Activated CD4-positive, alpha-beta T cell treated with anti-CD3 and anti-CD28 coated beads, Interleukin-2, amount 50 U/mL, for 48 hours (primary cell): ENCODE measurements around the gene RTKN.
"Not testable (repeated sequence)": the region's sequence is repeated elsewhere in the genome, so short reads cannot be mapped to it uniquely, and the experiment has no call there.

Experiments
- DNase-seq, 2 experiments: peaks; one replicate each; pipeline ENCODE4 v3.0.0-alpha.2; 2020

The RTKN gene

DNA sequence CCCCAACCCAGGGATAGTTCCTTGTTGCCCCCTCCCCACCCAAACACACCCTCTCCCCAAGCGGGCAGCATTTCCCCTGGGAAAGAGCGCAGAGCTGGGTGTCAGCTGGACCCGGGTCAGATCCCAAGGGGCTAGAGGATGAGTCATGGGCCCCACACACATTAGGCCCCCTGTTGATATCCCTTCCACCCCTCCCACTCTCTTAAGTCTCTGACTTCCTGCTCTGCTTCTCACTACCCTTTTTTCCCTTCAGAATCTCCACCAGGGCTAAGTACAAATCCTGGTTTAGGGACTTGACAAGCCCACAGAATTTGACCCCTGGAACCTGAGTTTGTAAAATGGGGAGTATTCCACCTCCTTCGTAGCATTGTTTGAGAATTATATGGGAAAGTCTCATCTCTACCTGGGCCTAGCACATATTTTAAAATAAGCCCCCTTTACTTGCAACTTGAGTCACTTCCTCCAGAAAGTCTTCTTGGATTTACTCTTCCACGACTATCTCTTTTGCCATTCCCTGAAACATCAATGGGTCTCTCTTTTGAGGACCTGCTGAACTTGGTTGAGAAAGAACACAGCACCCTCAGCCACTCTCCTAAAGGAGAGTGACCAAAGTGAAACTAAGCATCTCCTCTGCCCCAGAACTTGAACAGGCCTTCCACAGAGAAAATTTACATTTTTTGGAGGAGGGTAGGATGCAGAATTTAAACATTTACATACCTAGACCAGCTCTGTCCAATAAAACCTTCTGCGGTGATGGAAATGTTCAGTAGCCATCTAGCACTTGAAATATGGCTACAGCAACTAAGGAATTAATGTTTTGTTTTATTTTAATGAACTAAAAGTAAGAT is 4.7 kb downstream of the RTKN start:
- no peak for DNase-seq

DNA sequence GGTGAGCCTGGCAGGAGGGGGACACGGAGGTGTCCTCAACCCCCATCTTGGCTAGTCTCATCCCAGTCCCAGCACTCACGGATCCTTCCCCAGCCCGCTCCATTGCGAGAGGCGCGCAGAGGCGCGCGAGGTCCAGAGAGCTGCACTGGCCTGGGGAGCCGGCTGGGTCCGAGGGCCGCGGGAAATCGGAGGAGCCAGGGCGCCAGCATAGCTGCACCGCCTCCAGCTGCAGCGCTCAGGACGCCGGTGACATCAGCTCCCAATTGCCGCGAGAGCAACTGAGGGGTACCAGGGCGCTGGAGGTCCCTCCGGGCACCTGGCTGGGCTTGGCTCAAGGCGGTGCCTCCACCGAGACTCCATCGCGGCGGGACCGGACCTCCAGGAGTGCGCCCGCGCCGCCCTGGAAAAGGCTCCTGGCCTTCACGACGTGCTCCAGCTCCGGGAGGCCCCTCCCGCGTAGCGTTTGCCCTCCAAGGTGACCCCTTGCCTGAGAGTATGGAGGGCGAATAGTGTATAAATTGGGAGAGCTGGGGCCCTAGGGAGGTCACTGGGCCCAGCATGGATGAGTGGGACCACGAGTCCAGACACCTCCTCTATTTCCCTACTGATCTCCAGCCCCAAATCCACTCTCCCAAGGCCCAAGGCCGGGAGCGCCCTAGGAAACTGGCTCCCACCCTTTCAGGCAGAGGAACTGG is 5.5 kb downstream of the RTKN start:
- DNase-seq: no peak

- DNase-seq: no peak
Observed at GRCh38 chr2:74430502-74430901, 11.2 kb downstream of the RTKN start.

GRCh38 chr2:74429487-74430451 is 12.0 kb downstream of the RTKN start:
- no peak for DNase-seq

- DNase-seq: no peak
Observed at GRCh38 chr2:74428675-74429074, 13.1 kb downstream of the RTKN start.

GRCh38 chr2:74427551-74427950 is 14.2 kb downstream of the RTKN start:
- no peak for DNase-seq

DNA sequence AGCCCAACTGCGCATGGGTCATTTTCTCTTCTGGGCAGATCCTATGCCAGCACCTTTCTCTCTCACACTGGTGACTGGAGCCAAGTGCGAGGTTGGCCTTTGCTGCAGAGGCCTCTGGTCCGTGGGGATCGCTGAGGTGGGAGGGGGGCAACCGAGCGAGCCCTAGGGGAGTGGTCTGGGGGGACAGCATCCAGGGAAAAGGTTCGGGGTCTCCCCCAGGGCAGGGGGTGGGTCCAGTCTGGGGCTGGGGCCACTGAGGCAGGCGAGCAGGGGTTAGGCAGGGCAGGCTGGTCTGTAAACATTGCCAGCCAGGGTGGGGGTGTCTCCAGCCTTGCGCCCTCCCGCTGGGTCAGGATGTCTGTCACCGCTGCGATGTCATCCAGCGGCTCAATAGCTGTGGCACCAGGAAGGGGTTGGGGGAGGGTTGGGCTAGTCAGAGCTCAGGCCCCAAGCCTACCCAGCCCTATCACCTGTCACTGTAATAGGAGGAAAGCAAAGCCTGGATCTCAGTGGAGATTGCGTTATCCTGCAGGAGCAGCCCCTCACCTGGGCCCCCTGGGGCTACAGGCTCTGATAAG is 15.5 kb downstream of the RTKN start:
- no peak for DNase-seq

- no peak for DNase-seq
Observed at GRCh38 chr2:74425523-74425922, 16.2 kb downstream of the RTKN start.

DNA sequence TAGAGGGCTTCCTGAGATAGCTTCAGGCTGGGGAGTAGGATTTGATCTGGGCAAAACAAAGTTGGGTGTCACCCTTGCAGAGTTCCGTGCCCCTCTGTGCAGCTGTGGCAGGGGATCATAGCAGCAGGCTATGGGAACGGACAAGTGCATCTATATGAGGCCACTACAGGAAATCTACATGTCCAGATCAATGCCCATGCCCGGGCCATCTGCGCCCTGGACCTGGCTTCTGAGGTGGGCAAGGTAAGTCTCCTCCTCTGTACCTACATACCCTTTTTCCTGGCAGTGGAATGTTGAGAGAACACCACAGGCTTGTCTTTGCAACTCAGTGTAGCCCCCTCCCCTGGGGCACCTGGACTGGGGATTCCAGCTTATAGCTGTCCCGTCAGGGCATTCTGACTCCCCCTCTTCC is 16.7 kb downstream of the RTKN start:
- DNase-seq: no peak

DNA sequence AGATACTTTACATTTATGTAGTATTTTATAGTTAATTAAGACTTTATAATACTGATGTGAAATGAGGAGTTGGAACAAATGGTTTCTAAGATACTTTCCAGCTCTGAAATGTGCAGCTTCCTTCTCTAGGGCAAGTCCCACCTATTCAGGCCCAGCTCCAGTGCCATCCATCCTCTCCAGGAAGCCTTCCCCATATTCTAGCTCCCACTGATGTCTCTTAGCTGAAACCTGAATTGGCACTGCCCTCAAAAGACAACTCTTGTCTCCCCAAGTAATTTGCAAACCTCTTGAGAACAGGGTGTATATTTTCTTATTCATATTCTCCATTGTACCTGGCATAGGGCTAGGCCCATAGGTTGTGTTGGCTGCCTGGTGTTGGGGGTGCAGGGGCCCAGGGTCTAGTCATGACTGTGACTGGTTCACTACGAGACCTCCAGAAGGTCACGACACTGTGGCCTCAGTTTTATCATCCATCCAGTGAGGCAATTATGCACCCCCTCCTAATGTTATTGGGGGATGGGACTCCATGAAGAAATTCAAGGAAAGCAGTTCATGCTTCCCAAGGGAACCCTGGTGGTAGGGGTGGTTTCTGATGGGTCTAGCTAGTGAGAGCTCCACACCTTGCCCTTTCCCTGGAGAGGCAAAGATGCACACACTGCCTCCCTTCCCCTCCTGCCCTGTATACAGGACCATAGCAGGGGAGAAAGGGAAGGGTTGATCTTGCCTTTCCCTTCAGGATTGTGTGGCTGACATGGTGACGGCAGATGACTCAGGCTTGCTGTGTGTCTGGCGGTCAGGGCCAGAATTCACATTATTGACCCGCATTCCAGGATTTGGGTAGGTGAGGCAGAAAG is 17.4 kb downstream of the RTKN start:
- no peak for DNase-seq

GRCh38 chr2:74423231-74424095 is 18.3 kb downstream of the RTKN start:
- no peak for DNase-seq

DNA sequence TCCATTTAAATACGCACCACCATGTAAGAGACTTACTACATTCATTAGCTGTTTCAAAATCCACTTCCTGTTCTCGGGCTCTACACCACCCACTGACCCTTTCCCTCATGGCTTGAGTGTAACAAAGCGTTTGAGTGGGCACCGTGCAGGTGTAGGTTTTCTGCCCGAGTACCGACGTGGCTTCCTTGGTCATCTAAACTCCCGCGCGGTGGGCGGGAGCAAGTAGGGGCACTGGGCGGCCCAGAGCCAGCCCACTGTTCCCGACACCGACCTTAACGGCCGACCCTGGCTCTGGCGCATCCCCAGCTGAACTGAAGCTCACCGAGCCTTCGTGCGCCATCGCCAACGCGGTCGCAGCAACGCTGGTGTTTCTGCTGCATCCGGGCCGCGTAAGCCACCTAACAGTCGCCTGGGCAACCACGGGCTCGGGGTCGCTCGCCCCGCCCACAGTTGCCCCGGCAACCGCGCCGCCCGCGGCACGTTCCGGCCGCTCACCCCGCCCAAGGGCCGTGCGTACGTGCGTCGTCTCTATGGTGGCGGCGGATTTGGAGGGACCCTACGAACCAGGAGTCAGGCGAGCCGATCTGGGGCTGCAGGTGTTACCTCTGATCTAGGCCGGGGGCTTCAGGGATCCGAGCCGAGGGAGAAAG is 20.4 kb downstream of the RTKN start, which contains the start of the genes C2orf81 and WDR54:
C2orf81 (minus strand) TSS at position 399 of the 650 bp plus-strand sequence; CDS start at position 340, 59 bp downstream.
WDR54 (plus strand) TSS at position 510 of the 650 bp plus-strand sequence. CDS start 424 bp downstream, outside the sequence.
- peak; percentile 93 to 95 for DNase-seq

GRCh38 chr2:74420443-74421103 is 21.2 kb downstream of the RTKN start:
- not testable (repeated sequence) for DNase-seq

- no peak for DNase-seq
Observed at GRCh38 chr2:74420006-74420405, 21.7 kb downstream of the RTKN start.

DNA sequence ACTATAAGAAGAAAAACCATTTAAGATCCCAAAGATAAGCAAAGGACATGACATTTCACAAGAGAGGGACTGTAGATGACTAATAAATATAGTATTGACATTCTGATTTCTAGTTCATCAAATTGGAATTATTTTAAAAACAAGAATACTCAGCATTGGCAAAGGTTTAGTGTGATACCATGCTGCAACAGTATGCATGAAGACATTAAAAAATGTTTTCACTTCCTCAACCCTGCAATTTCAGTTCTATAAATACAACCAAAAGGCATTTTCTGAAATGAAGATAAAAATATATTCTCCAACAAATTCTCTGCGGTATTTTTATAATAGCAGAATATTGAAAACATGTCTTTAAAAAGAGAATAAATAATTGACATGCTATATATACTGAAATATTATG is 22.4 kb downstream of the RTKN start:
- no peak for DNase-seq

DNA sequence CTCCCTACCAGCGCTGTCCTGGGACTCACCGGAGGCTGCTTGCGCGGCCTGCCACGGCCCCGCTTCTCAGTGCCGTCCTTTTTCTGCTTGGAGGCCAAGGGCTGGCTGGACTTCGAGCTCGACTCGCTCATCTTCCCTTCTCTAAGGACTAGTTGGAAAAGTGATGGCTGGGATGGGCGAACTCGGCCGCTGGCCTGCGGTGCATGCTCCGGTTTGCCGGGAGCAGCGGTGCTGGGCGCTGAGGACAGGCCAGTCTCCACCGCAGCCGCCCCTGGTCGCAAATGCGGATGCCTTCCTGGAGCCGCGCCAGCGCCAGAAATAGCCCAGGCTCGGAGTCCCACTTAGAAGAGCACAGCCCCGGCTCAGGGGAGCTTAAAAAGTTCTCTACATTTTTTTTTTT is 23.4 kb downstream of the RTKN start:
- DNase-seq: no peak

DNA sequence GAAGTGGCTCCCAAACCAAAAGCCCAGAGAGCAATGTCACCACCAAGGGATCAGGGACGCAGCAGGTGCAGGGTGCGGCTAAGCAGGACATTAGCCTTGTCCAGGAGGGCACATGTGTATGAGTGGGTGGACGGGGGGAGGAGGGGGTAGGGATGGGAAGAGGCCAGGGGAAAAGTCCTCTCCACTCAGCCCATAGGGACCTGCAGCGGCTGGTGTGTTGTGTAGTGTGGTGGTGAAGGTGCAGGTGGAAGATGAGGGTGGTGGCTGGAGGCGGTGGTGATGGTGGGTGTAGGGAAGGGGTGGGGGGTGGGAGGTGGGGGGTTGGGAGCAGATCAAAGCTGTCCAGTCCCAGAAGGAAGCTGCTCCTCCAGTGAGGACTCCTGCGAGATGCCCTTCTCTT is 24.0 kb downstream of the RTKN start:
- DNase-seq: no peak

DNA sequence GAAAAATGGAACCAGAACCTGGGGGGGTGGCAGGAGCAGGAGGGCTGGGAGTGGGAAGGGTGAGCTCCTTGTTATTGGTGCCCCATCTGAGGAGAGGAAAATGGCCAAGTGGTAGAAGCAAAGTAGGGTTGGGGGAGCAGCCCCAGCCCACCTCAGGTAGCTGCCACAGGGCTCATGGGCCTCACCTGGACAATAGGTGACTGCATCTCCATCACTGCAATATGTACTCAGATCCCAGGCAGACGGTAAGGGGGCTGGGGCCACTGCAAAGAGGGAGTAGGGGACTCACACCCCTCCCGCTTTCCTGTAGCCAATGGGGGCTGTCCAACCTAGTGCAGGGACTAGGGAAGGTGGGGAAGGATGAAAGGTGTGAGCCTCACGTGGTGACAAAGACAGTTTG is 24.5 kb downstream of the RTKN start:
- no peak for DNase-seq

DNA sequence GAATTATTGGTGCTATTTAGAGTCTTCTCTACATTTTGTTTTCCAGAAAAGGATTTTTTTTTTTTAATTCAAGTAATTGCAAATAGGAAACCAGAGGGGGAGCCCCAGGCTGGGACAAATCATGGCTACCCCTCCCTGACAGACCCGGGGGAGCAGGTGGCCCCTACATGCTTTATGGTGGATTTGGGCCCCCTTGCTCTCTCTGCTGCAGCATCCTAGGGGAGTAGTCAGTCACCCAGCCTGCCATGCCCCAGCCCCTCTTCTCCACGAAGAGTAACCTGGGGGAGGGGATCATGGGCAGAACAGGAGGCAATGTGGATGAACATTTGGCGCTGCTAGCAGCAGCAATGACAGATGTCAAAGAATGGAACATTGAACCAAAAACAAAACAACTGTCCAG is 25.0 kb downstream of the RTKN start:
- no peak for DNase-seq
